Dermis lymphatic vessel endothelial cell (primary cell): Measurements from ENCODE around the gene VAPB. TPM values are rescaled to one million over a fixed set of nuclear protein-coding genes. Genes with fewer than 3 reads are reported as not detected.

Experiments used
- total RNA-seq: library from RNA; depleted of rRNA; stranded (reverse); fragments of >200 nt; gene quantifications from 2 replicates; pipeline ENCODE4 v1.2.1, GENCODE V29; 2014

VAPB gene
- 12.2 and 13.2 TPM in 2 replicates for total RNA-seq

GRCh38 chr20:58388882-58389323 lies at the start of gene VAPB:
TSS of gene VAPB (plus strand) at chr20:58389229. CDS start at chr20:58389460, 231 bp downstream.

Other genes starting within 250 kb of the VAPB start
- gene ANKRD60, start 160.6 kb upstream of the VAPB start, total RNA-seq = not detected in 2 replicates
- 11.8 and 14.7 TPM in 2 replicates for gene RAB22A, start 79.5 kb upstream of the VAPB start, total RNA-seq
- 0.11 TPM in 1 of 2 replicates, not detected in the other for gene APCDD1L, start 126.2 kb downstream of the VAPB start, total RNA-seq